ENCODE results near the gene COA8.

DNA sequence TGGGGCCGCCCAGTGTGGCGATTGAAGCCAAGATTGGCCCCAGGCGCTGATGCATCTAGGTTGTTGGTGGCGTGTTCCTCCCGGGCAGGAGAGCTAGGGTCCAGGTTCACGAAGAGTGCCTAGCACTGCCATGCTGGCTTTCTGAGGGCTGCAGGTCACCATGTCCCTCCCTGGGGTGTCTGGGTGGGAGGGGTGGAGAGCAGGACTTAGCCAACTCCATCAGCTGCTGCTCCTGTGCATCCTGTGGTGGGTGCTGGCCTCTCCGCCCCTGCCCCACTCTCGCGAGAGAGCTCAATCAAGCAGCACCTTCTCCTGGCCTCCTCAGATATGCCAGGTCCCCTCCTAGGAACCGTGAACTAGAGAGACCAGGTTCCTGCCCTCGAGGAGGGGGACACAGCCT lies 31.9 kb upstream of the COA8 start:
- TF ChIP-seq TAF1 (IDR thresholded peaks at IDR 0.05; ENCODE audit: borderline replicate concordance, low read depth, low read length) (no peak), POLR2A (IDR thresholded peaks at IDR 0.05; ENCODE audit: low read depth, low read length) (no peak)
